ENCODE results near the gene EPHB6. TPM values are rescaled to one million over a fixed set of nuclear protein-coding genes. Genes with fewer than 3 reads are reported as not detected.

The EPHB6 gene
- polyA plus RNA-seq, 1 of the 3 experiments (the other 2 are of a cell fraction): 1.8 TPM

DNA sequence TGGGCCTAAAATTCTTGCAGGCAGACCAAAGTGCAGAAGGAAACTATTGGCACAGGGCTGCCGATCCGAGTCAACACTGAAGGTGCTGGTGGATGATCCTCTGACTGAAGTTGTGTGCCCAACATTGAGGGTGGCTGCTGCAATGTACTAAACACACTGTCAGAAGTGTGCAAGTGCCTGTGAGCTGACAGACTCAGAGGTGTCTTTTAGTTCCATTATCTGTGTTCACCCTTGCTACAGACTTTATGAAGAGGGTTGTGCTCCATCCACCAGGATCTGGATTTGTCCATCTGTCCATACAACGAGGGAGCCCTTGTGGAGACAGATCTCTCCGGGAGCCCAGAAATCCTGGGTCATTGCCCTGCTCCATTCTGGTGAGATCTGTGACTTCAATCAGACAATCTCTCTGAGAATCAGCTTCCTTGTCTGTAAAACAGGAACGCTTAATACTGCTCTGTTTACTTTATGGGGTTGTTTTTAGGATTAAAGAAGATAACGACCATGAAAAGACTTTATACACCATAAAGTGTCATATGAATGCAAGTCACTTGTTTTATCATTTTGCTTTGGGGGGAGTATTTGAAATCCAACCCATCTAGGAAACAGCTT is 40.2 kb downstream of the EPHB6 start (continued):
- TF ChIP-seq MXI1 (IDR thresholded peaks at IDR 0.05; ENCODE audit: low read depth, low read length): no peak
- TF ChIP-seq, protein P1, sequence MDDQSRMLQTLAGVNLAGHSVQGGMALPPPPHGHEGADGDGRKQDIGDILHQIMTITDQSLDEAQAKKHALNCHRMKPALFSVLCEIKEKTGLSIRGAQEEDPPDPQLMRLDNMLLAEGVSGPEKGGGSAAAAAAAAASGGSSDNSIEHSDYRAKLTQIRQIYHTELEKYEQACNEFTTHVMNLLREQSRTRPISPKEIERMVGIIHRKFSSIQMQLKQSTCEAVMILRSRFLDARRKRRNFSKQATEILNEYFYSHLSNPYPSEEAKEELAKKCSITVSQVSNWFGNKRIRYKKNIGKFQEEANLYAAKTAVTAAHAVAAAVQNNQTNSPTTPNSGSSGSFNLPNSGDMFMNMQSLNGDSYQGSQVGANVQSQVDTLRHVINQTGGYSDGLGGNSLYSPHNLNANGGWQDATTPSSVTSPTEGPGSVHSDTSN (IDR thresholded peaks at IDR 0.05): no peak

DNA sequence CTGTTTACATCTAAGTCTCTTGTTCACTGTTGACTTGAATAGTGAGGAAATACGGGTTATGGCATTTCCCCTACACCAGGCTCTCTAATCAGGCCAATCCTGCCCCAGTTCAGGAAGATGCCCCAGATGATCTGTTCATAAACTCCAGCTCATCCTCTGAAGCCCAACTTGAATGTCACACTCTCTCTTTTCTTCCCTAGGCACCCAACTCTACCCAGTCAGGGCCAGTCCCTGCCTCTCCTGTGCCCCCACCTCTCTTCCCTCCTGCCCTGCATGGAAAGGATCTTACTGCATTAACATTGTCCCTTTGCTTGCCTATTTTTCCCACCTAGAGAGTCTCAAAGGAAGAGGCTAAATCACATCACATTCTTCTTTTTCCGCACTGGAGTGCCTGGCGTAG is 41.3 kb downstream of the EPHB6 start:
- Histone ChIP-seq H2AFZ (ENCODE audit: low read depth) (no peak overlapping the region), H3K27me3 (ENCODE audit: insufficient read depth) (peaks cover 43% of the 10 kb centered on the region), H3K27ac (ENCODE audit: low read depth in 2 of 2, low read length in 1 of 2) (no peak overlapping the region), H3K36me3 (replicated peaks in 1 of 2; ENCODE audit: control insufficient read depth in 1 of 2, insufficient read depth in 2 of 2, low read length in 1 of 2) (no peaks in the 10 kb centered on the region), H3K9me3 (no peaks in the 10 kb centered on the region), H3K9ac (no peak overlapping the region), H3K9me2 (no peaks in the 10 kb centered on the region), H4K20me1 (ENCODE audit: insufficient read depth) (no peaks in the 10 kb centered on the region), H3K4me3 (ENCODE audit: low read depth in 2 of 2, low read length in 1 of 2) (no peak overlapping the region), H3K4me1 (ENCODE audit: control insufficient read depth in 1 of 2, insufficient read depth in 2 of 2, low read depth in 1 of 2, low read length in 1 of 2) (no peaks in the 10 kb centered on the region), H3F3A (replicated peaks; ENCODE audit: insufficient read depth) (no peaks in the 10 kb centered on the region), H3K4me2 (no peak overlapping the region), H3K79me2 (ENCODE audit: insufficient read depth) (no peaks in the 10 kb centered on the region)
- TF ChIP-seq RXRA (IDR thresholded peaks at IDR 0.05; ENCODE audit: borderline replicate concordance, low read depth) (no peak), JUND (IDR thresholded peaks at IDR 0.05) (no peak)
- DNase-seq: no peak
- WGBS (ENCODE audit: low lambda C conversion rate): 25% methylated on average over 3 of the region's 3 CpGs
- POLR2A ChIA-PET: no interaction called here
- CTCF ChIA-PET: interaction anchor here (1.2 to 2.9 kb wide), 3 partner anchors 14 to 112 kb away, joined by 3 to 15 read pairs (median 4); no protein-coding TSS in a partner anchor

DNA sequence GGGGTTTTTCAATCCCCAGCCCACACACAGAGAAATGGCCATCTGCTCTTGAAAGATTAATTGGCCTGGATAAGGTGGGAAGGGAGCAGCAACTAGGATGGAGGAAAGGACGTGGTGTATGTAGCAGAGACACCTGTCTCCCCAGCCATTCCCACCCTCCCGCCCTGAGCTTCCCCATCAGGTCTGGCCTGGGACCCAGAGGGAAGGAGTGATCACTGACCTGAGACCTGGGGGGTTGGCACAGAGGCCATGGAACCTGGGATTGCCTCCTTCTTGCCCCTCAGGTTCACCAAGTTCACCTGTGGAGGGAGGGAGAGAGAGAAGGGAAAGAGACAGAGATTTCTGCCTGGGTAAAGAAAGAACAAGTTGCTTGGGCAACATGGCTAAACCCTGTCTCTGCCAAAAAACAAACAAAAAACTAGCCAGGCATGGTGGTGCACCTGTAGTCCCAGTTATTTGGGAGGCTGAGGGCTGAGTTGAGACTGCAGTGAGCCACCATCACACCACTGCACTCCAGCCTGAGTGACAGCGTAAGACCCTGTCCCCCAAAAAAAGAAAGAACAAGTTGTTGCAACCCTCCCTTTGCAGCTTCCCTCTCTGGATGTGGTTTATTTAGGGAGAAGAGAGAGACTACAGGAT is 42.0 kb downstream of the EPHB6 start:
- Histone ChIP-seq H3K9me2 (no peaks in the 10 kb centered on the region), H3K27ac (ENCODE audit: low read depth in 2 of 2, low read length in 1 of 2) (no peak overlapping the region), H3K9ac (no peak overlapping the region), H3F3A (replicated peaks; ENCODE audit: insufficient read depth) (no peaks in the 10 kb centered on the region), H3K36me3 (replicated peaks in 1 of 2; ENCODE audit: control insufficient read depth in 1 of 2, insufficient read depth in 2 of 2, low read length in 1 of 2) (no peaks in the 10 kb centered on the region), H3K9me3 (no peaks in the 10 kb centered on the region), H3K27me3 (ENCODE audit: insufficient read depth) (peaks cover 43% of the 10 kb centered on the region), H3K4me2 (no peak overlapping the region), H3K79me2 (ENCODE audit: insufficient read depth) (no peaks in the 10 kb centered on the region), H2AFZ (ENCODE audit: low read depth) (no peak overlapping the region), H3K4me3 (ENCODE audit: low read depth in 2 of 2, low read length in 1 of 2) (no peak overlapping the region), H3K4me1 (ENCODE audit: control insufficient read depth in 1 of 2, insufficient read depth in 2 of 2, low read depth in 1 of 2, low read length in 1 of 2) (no peaks in the 10 kb centered on the region), H4K20me1 (ENCODE audit: insufficient read depth) (no peaks in the 10 kb centered on the region)
- WGBS (ENCODE audit: low lambda C conversion rate): 23% methylated on average over 3 of the region's 3 CpGs
- ChIA-PET CTCF (interaction anchor here (0.5 to 2.9 kb wide), 3 partner anchors 16 to 111 kb away, joined by 3 to 15 read pairs (median 3); no protein-coding TSS in a partner anchor), POLR2A (no interaction called here)
- DNase-seq: no peak
- TF ChIP-seq, protein P2, sequence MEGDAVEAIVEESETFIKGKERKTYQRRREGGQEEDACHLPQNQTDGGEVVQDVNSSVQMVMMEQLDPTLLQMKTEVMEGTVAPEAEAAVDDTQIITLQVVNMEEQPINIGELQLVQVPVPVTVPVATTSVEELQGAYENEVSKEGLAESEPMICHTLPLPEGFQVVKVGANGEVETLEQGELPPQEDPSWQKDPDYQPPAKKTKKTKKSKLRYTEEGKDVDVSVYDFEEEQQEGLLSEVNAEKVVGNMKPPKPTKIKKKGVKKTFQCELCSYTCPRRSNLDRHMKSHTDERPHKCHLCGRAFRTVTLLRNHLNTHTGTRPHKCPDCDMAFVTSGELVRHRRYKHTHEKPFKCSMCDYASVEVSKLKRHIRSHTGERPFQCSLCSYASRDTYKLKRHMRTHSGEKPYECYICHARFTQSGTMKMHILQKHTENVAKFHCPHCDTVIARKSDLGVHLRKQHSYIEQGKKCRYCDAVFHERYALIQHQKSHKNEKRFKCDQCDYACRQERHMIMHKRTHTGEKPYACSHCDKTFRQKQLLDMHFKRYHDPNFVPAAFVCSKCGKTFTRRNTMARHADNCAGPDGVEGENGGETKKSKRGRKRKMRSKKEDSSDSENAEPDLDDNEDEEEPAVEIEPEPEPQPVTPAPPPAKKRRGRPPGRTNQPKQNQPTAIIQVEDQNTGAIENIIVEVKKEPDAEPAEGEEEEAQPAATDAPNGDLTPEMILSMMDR (IDR thresholded peaks at IDR 0.05): no peak
- no peak for TF ChIP-seq RAD21 (IDR thresholded peaks at IDR 0.05; ENCODE audit: low read length)
- TF ChIP-seq, protein P3, sequence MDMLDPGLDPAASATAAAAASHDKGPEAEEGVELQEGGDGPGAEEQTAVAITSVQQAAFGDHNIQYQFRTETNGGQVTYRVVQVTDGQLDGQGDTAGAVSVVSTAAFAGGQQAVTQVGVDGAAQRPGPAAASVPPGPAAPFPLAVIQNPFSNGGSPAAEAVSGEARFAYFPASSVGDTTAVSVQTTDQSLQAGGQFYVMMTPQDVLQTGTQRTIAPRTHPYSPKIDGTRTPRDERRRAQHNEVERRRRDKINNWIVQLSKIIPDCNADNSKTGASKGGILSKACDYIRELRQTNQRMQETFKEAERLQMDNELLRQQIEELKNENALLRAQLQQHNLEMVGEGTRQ (IDR thresholded peaks at IDR 0.05; ENCODE audit: borderline replicate concordance, low read depth, low read length): no peak
- TF ChIP-seq CHD2 (IDR thresholded peaks at IDR 0.05; ENCODE audit: low read length, partially characterized antibody): no peak
- TF ChIP-seq TCF12 (IDR thresholded peaks at IDR 0.05): no peak
- TF ChIP-seq, protein P4, sequence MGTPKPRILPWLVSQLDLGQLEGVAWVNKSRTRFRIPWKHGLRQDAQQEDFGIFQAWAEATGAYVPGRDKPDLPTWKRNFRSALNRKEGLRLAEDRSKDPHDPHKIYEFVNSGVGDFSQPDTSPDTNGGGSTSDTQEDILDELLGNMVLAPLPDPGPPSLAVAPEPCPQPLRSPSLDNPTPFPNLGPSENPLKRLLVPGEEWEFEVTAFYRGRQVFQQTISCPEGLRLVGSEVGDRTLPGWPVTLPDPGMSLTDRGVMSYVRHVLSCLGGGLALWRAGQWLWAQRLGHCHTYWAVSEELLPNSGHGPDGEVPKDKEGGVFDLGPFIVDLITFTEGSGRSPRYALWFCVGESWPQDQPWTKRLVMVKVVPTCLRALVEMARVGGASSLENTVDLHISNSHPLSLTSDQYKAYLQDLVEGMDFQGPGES (IDR thresholded peaks at IDR 0.05; ENCODE audit: low read depth, low read length): no peak
- no peak for TF ChIP-seq ELF1 (IDR thresholded peaks at IDR 0.05)
- TF ChIP-seq RCOR1 (IDR thresholded peaks at IDR 0.05; ENCODE audit: low read length): no peak
- no peak for TF ChIP-seq RFX5 (IDR thresholded peaks at IDR 0.05; ENCODE audit: low read length)
- no peak for TF ChIP-seq JUND (IDR thresholded peaks at IDR 0.05)
- TF ChIP-seq NRF1 (IDR thresholded peaks at IDR 0.05; ENCODE audit: low read depth, low read length): no peak
- no peak for TF ChIP-seq SMC3 (IDR thresholded peaks at IDR 0.05; ENCODE audit: low read depth, low read length)
- no peak for TF ChIP-seq YY1 (IDR thresholded peaks at IDR 0.05; ENCODE audit: low read depth)
- no peak for TF ChIP-seq FOXJ3 (CRISPR knock-in tag; IDR thresholded peaks at IDR 0.05)
- no peak for TF ChIP-seq MEF2A (IDR thresholded peaks at IDR 0.05; ENCODE audit: borderline replicate concordance, low read depth)
- TF ChIP-seq SIN3A (IDR thresholded peaks at IDR 0.05; ENCODE audit: borderline replicate concordance, low read depth, low read length): no peak
- TF ChIP-seq, protein P5, sequence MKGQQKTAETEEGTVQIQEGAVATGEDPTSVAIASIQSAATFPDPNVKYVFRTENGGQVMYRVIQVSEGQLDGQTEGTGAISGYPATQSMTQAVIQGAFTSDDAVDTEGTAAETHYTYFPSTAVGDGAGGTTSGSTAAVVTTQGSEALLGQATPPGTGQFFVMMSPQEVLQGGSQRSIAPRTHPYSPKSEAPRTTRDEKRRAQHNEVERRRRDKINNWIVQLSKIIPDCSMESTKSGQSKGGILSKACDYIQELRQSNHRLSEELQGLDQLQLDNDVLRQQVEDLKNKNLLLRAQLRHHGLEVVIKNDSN (IDR thresholded peaks at IDR 0.05; ENCODE audit: borderline replicate concordance, low read depth): no peak
- TF ChIP-seq NFIC (IDR thresholded peaks at IDR 0.05; ENCODE audit: borderline replicate concordance): no peak
